H9 (cell line): Measurements from ENCODE around the gene GABARAPL2. TPM values are rescaled to one million over a fixed set of nuclear protein-coding genes. Genes with fewer than 3 reads are reported as not detected.

Experiments used
- DNase-seq: peaks from one replicate; pipeline ENCODE4 v3.0.0-alpha.2; 2017
- H2AFZ ChIP-seq: one replicate; pipeline ENCODE4 v1.6.1; 2013; ENCODE audit warnings: mild to moderate bottlenecking, low read length, control low read depth, moderate library complexity
- H2AK5ac ChIP-seq: 2 replicates; pipeline ENCODE4 v1.6.1; 2013; ENCODE audit warnings: low read length, control low read depth, mixed read lengths; ENCODE audit not compliant: insufficient read length
- H2BK120ac ChIP-seq: one replicate; pipeline ENCODE4 v1.6.1; 2013; ENCODE audit warnings: low read depth, mild to moderate bottlenecking, low read length, control low read depth, inconsistent platforms; ENCODE audit not compliant: poor library complexity, severe bottlenecking
- H2BK12ac ChIP-seq: 2 replicates; pipeline ENCODE4 v1.6.1; 2013; ENCODE audit warnings: low read length, control low read depth, mixed read lengths, low read depth; ENCODE audit not compliant: insufficient read length
- H2BK15ac ChIP-seq: 2 replicates; pipeline ENCODE4 v1.6.1; 2013; ENCODE audit warnings: low read depth, low read length, control low read depth
- H2BK20ac ChIP-seq: one replicate; pipeline ENCODE4 v1.6.1; 2013; ENCODE audit warnings: low read depth, mild to moderate bottlenecking, low read length, control low read depth, inconsistent platforms; ENCODE audit not compliant: poor library complexity, severe bottlenecking
- H2BK5ac ChIP-seq: 2 replicates; pipeline ENCODE4 v1.6.1; 2013; ENCODE audit warnings: low read length, control low read depth, mixed read lengths; ENCODE audit not compliant: insufficient read length
- H3K14ac ChIP-seq: 2 replicates; pipeline ENCODE4 v1.6.1; 2013; ENCODE audit warnings: low read length, control low read depth; ENCODE audit not compliant: insufficient read depth
- H3K18ac ChIP-seq: 2 replicates; pipeline ENCODE4 v1.6.1; 2013; ENCODE audit warnings: low read depth, mild to moderate bottlenecking, mixed read lengths, low read length, control low read depth; ENCODE audit not compliant: insufficient read length
- H3K23ac ChIP-seq: 2 replicates; pipeline ENCODE4 v1.6.1; 2013; ENCODE audit warnings: low read length, control low read depth, mixed read lengths, low read depth; ENCODE audit not compliant: insufficient read length
- H3K23me2 ChIP-seq: 2 replicates; pipeline ENCODE4 v1.6.1; 2013; ENCODE audit warnings: low read depth, mild to moderate bottlenecking, mixed read lengths, low read length, control low read depth; ENCODE audit not compliant: insufficient read length, poor library complexity, severe bottlenecking
- H3K27ac ChIP-seq: 2 replicates; pipeline ENCODE4 v1.5.1; 2013; ENCODE audit warnings: low read length, control low read depth, mixed read lengths, low read depth; ENCODE audit not compliant: insufficient read length
- H3K27me3 ChIP-seq: 2 replicates; pipeline ENCODE4 v1.6.1; 2013; ENCODE audit warnings: low read length, control low read depth, inconsistent platforms; ENCODE audit not compliant: insufficient read depth
- H3K4ac ChIP-seq: 2 replicates; pipeline ENCODE4 v1.6.1; 2013; ENCODE audit warnings: low read depth, mild to moderate bottlenecking, control low read depth, inconsistent platforms, low read length, moderate library complexity
- H3K4me1 ChIP-seq: 2 replicates; pipeline ENCODE4 v1.6.1; 2013; ENCODE audit warnings: low read length, control low read depth, inconsistent platforms; ENCODE audit not compliant: insufficient read depth
- H3K4me2 ChIP-seq: 2 replicates; pipeline ENCODE4 v1.6.1; 2013; ENCODE audit warnings: low read length, control low read depth, mixed read lengths; ENCODE audit not compliant: insufficient read length, insufficient read depth
- H3K56ac ChIP-seq: 2 replicates; pipeline ENCODE4 v1.6.1; 2013; ENCODE audit warnings: low read depth, mild to moderate bottlenecking, mixed read lengths, low read length, control low read depth; ENCODE audit not compliant: insufficient read length
- H3K79me1 ChIP-seq: 2 replicates; pipeline ENCODE4 v1.6.1; 2013; ENCODE audit warnings: low read depth, mild to moderate bottlenecking, moderate library complexity, low read length, control low read depth, inconsistent platforms; ENCODE audit not compliant: insufficient read depth, poor library complexity, severe bottlenecking
- H3K79me2 ChIP-seq: 2 replicates; pipeline ENCODE4 v1.6.1; 2013; ENCODE audit warnings: low read length, control low read depth, inconsistent platforms; ENCODE audit not compliant: insufficient read depth
- H3K9ac ChIP-seq: 2 replicates; pipeline ENCODE4 v1.6.1; 2013; ENCODE audit warnings: low read length, control low read depth, mixed read lengths; ENCODE audit not compliant: insufficient read length; ENCODE audit errors: extremely low read depth
- H3K9me3 ChIP-seq: one replicate; pipeline ENCODE4 v1.6.1; 2013; ENCODE audit warnings: low read depth, low read length, inconsistent platforms; ENCODE audit not compliant: control insufficient read depth
- H3T11ph ChIP-seq: one replicate; pipeline ENCODE4 v1.6.1; 2013; ENCODE audit warnings: mild to moderate bottlenecking, low read length, control low read depth, inconsistent platforms
- H4K20me1 ChIP-seq: one replicate; pipeline ENCODE4 v1.6.1; 2013; ENCODE audit not compliant: control insufficient read depth, insufficient read length, insufficient read depth
- H4K5ac ChIP-seq: 2 replicates; pipeline ENCODE4 v1.6.1; 2013; ENCODE audit warnings: low read depth, mild to moderate bottlenecking, mixed read lengths, low read length, control low read depth; ENCODE audit not compliant: insufficient read length
- H4K8ac ChIP-seq: replicated peaks from 2 replicates; pipeline ENCODE4 v1.6.1; 2013; ENCODE audit warnings: low read length, control low read depth, mixed read lengths, low read depth; ENCODE audit not compliant: insufficient read length
- H4K91ac ChIP-seq: 2 replicates; pipeline ENCODE4 v1.6.1; 2013; ENCODE audit warnings: low read depth, mild to moderate bottlenecking, moderate library complexity, mixed read lengths, low read length, control low read depth; ENCODE audit not compliant: insufficient read length
- H3K27ac Mint-ChIP-seq, 3 experiments: 2 replicates in 2 of 3; 3 replicates in 1 of 3; pipeline ENCODE4 v1.8.0; 2020 to 2021; ENCODE audit warnings: mixed read lengths in 3 of 3, mild to moderate bottlenecking in 1 of 3, moderate library complexity in 1 of 3
- H3K27me3 Mint-ChIP-seq: 2 replicates; pipeline ENCODE4 v1.8.0; 2021; ENCODE audit warnings: low read depth, mild to moderate bottlenecking, moderate library complexity, mixed read lengths
- H3K36me3 Mint-ChIP-seq, 3 experiments: 2 replicates in 2 of 3; 3 replicates in 1 of 3; pipeline ENCODE4 v1.8.0; 2020 to 2021; ENCODE audit warnings: low read depth in 3 of 3, mixed read lengths in 3 of 3; ENCODE audit not compliant: insufficient read depth in 1 of 3
- H3K4me1 Mint-ChIP-seq, 2 experiments: 2 replicates each; pipeline ENCODE4 v1.8.0; 2020; ENCODE audit warnings: mixed read lengths in 2 of 2
- H3K4me3 Mint-ChIP-seq, 2 experiments: 2 replicates in 1 of 2; 3 replicates in 1 of 2; pipeline ENCODE4 v1.8.0; 2020 to 2021; ENCODE audit warnings: mild to moderate bottlenecking in 2 of 2, mixed read lengths in 2 of 2, moderate library complexity in 1 of 2
- H3K9me3 Mint-ChIP-seq, 2 experiments: 2 replicates in 1 of 2; 3 replicates in 1 of 2; pipeline ENCODE4 v1.8.0; 2020; ENCODE audit warnings: mild to moderate bottlenecking in 2 of 2, mixed read lengths in 2 of 2, moderate library complexity in 1 of 2
- WGBS: extraction: QIAGEN DNeasy Blood & Tissue Kit; methylation state at CpG from one replicate; pipeline ENCODE4 v1.1.7; 2013; ENCODE audit warnings: missing lambda C conversion rate, low lambda C conversion rate, mixed read lengths; ENCODE audit not compliant: insufficient read length; ENCODE audit errors: extremely low coverage; 5-methylcytosine and 5-hydroxymethylcytosine counted together
- total RNA-seq: library from RNA; stranded (reverse); gene quantifications from 2 replicates; pipeline ENCODE4 v1.2.1, GENCODE V29; 2021
- TF ChIP-seq, protein P1 (sequence below): fragments of 200-600 bp; sonication (generic); conservative IDR thresholded peaks from 3 replicates; pipeline ENCODE4 v1.8.0; 2021; ENCODE audit warnings: antibody characterized with exemption, mild to moderate bottlenecking

GABARAPL2 gene
- total RNA-seq, 1 experiment from 2014 or later = 62.6 TPM

DNA sequence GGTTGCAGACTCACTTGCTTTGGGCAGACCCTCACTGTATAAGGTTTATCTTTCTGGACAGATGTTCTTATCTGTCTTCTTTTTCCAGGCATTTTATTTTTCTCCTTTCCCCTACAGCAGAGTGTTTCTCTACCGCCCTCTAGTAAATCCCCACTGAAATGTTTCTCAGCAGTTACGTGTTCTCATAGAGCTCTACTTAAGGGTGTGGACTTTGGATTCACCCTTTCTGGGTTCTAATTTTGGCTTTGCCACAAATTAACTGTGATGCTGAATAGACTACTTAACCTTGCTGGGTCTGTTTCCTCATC, 54.9 kb downstream of the GABARAPL2 start:
- Histone ChIP-seq H2BK12ac (no peak overlapping the region), H3K79me2 (no peaks in the 10 kb centered on the region), H3K9ac (no peak overlapping the region), H2AFZ (no peak overlapping the region), H3K14ac (no peak overlapping the region), H2BK20ac (no peak overlapping the region), H4K5ac (no peak overlapping the region), H3K23ac (no peak overlapping the region), H3K23me2 (peaks cover 11% of the 10 kb centered on the region), H3K27ac (no peak overlapping the region), H4K20me1 (no peaks in the 10 kb centered on the region), H3T11ph (no peak overlapping the region), H4K91ac (no peak overlapping the region), H4K8ac (no peak overlapping the region), H2BK15ac (no peak overlapping the region), H3K27me3 (no peaks in the 10 kb centered on the region), H3K4me2 (no peak overlapping the region), H2BK120ac (no peak overlapping the region), H3K4ac (no peak overlapping the region), H3K56ac (no peak overlapping the region), H2BK5ac (no peak overlapping the region), H3K9me3 (no peaks in the 10 kb centered on the region), H3K4me1 (no peaks in the 10 kb centered on the region), H3K18ac (no peak overlapping the region), H3K79me1 (no peaks in the 10 kb centered on the region), H2AK5ac (no peak overlapping the region)
- no CpG with 5 or more reads among the region's 2 CpGs for WGBS
- peaks cover 19 to 46% (median 39%) of the 10 kb centered on the region in 3 experiments; a peak in 6 of 7 replicates for H3K36me3 Mint-ChIP-seq
- peaks cover 1% of the 10 kb centered on the region; the same call in 1 of the 2 replicates for H3K27me3 Mint-ChIP-seq
- TF ChIP-seq, protein P1, sequence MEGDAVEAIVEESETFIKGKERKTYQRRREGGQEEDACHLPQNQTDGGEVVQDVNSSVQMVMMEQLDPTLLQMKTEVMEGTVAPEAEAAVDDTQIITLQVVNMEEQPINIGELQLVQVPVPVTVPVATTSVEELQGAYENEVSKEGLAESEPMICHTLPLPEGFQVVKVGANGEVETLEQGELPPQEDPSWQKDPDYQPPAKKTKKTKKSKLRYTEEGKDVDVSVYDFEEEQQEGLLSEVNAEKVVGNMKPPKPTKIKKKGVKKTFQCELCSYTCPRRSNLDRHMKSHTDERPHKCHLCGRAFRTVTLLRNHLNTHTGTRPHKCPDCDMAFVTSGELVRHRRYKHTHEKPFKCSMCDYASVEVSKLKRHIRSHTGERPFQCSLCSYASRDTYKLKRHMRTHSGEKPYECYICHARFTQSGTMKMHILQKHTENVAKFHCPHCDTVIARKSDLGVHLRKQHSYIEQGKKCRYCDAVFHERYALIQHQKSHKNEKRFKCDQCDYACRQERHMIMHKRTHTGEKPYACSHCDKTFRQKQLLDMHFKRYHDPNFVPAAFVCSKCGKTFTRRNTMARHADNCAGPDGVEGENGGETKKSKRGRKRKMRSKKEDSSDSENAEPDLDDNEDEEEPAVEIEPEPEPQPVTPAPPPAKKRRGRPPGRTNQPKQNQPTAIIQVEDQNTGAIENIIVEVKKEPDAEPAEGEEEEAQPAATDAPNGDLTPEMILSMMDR = peak; percentile 69
- DNase-seq = no peak
- H3K4me3 Mint-ChIP-seq = peak overlapping the region; percentile 19 to 97; a peak in 4 of 5 replicates
- no peaks in the 10 kb centered on the region for H3K9me3 Mint-ChIP-seq
- H3K4me1 Mint-ChIP-seq = peaks cover 15 to 17% of the 10 kb centered on the region in 2 experiments
- no peak overlapping the region for H3K27ac Mint-ChIP-seq
